NCI-H524 (cell line): ENCODE measurements around the gene CHD3.
A peak's percentile ranks its signal among the peaks of the same experiment; 100 is the strongest.
"Not testable (repeated sequence)": the region's sequence is repeated elsewhere in the genome, so short reads cannot be mapped to it uniquely, and the experiment has no call there.

ENCODE experiments used
- DNase-seq, 2 experiments: peaks; one replicate each; lab custom pipeline; 2025; lab: John Stamatoyannopoulos, UW

Gene CHD3

DNA sequence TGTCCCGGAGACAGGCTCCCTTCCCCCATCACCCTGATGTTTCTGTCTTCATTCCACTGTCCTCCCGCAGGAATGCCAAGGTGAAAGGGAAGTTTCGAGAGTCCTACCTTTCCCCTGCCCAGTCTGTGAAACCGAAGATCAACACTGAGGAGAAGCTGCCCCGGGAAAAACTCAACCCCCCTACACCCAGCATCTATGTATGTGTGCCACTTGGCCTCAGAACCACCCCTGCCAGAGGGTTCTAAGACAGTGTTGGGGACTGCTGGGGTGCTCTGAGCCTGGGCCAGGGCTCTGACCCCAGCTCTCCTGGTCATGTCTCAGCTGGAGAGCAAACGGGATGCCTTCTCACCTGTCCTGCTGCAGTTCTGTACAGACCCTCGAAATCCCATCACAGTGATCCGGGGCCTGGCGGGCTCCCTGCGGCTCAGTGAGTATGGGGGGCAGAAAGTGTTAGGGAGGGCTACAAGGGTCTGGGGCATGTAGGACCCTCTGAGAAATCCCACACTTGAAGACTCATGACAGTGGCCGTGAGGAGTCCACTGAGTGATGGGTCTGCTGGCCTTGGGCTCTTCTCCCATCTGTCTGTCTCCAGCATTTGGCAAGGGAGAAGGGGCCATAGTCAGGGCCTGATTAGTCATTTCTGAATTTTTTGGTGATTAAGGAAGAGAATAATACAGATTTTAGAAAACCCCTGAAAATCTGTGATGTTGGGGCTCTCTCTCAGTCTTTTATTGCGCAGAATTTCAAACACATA is 38.7 kb upstream of the CHD3 start:
- no peak for DNase-seq

GRCh38 chr17:7850701-7851437 is 37.7 kb upstream of the CHD3 start:
- DNase-seq = no peak

DNA sequence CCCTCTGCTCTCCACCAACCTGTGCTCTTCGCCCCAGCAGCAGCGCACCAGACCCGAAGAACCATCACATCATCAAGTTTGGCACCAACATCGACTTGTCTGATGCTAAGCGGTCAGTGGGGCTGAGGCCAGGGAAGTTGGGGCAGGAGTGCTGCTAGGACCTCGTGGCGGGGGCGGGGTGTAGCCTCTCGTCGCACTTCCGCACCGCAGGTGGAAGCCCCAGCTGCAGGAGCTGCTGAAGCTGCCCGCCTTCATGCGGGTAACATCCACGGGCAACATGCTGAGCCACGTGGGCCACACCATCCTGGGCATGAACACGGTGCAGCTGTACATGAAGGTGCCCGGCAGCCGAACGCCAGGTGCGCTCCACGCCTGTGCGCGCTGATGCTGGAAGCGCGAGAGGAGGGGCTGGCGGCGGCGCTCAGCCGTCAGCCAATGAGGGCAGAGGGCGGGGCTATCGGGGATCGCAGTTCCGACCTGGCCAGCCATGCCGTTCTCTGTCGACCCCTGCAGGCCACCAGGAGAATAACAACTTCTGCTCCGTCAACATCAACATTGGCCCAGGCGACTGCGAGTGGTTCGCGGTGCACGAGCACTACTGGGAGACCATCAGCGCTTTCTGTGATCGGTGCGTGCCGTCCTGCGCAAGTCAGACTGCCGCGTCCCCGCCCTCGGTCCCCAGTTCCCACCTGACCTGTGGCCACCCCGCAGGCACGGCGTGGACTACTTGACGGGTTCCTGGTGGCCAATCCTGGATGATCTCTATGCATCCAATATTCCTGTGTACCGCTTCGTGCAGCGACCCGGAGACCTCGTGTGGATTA is 36.9 kb upstream of the CHD3 start:
- DNase-seq = peak; percentile 8 to 61

GRCh38 chr17:7852262-7852670 is 36.3 kb upstream of the CHD3 start:
- no peak for DNase-seq

- no peak for DNase-seq
Observed at GRCh38 chr17:7852919-7853690, 35.5 kb upstream of the CHD3 start.

DNA sequence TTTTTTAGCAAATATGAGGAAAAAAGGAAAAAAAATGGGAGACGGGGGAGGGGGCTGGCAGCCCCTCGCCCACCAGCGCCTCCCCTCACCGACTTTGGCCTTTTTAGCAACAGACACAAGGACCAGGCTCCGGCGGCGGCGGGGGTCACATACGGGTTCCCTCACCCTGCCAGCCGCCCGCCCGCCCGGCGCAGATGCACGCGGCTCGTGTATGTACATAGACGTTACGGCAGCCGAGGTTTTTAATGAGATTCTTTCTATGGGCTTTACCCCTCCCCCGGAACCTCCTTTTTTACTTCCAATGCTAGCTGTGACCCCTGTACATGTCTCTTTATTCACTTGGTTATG is 34.9 kb upstream of the CHD3 start:
- DNase-seq = no peak

GRCh38 chr17:7854078-7854777 is 34.4 kb upstream of the CHD3 start:
- no peak for DNase-seq

GRCh38 chr17:7854851-7855659 is 33.5 kb upstream of the CHD3 start, which contains the start of gene TMEM88:
Gene TMEM88 (plus strand): TSS chr17:7855066. CDS start chr17:7855075, 9 bp downstream.
- no peak for DNase-seq

DNA sequence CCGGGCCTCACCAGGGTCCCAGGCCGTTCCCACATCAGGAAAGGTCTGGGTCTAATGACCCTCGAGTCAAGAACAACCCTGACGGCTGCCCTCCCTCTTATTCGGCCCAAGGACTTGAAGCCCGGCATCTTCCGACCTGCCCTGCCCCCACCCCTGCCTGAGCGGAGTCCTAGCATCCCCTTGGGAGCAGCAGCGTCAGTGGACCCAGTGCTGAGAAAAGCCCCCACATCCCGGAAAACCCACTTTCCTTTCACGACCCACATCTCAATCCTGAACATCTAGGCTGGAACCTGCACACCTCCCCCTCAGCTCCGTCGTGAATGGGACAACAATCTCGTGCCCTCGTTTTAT is 33.0 kb upstream of the CHD3 start:
- no peak for DNase-seq

DNA sequence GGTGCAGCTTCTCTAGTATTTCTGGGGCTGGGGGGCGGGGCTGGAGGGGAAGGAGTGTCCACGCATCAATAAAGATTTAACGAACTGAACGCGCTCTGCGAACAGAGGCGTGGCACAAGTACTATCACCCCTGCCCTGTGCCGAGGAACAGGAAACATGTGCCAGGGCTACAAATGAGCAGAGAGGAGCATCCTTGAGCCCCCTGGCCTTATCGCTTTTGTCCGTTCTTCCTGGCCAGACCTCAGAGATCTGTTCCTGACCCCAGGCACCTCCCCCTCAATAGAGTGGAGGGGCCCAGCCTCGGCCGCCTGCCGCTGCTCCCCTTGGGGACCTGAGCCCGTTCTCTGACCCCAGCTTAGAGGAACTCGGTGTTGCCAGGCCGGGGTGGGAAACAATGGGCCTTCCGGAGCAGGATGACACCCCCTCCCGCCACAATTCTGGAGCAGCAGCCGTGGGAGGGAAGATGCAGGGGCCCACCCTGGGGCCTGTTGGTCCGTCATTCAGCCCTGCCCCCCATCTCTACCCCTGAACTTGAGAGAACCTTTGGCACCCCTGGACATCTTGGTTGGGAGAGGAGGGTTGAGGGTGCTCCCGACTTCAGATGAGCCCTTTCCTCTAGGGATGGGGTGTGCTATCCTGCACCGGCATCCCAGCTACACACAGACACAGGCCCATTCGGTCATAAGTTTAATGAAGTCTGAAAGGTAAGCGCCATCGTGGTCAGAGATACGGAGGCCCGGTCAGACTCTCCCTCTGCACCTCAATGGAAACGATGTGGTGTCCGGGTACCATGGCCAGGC is 32.4 kb upstream of the CHD3 start:
- no peak for DNase-seq

- peak; percentile 80 to 93 for DNase-seq
Observed at GRCh38 chr17:7856811-7857712, 31.5 kb upstream of the CHD3 start, which contains the start of gene NAA38. Gene NAA38 (minus strand): TSS chr17:7857559. CDS start chr17:7857463, 96 bp downstream.

DNA sequence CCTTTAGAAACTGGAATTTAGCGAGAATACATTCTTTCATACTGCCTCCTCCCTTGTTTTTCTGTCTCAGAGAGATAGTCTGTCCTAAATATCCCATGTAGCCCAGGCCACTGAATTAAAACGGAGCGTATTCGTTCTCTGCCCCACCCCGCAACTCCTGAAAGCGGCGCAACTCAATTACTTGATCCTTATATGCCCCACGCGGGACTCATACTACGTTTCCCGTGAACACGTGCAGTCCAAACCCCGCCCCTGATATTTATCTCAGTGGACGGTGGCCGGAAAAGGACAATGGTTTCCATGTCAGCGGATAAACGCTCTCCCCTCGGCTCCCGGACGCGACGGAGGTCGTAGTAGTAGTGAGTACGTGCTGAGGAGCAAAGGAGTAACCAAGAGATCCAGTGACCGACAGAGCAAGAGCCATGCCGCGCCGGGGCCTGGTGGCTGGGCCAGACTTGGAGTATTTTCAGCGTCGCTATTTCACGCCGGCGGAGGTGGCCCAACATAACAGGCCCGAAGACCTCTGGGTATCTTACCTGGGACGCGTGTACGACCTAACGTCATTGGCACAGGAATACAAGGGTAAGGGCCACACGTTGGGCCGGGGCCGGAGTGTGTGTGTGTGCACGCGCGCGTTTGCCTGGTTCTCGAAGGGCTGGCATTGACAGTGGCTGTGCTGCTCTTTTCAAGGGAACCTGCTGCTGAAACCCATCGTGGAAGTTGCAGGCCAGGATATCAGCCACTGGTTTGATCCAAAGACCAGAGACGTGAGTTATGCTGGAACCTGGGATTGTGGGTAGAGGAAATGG is 30.7 kb upstream of the CHD3 start, which contains the start of gene CYB5D1:
TSS of gene CYB5D1 (plus strand) at position 291 of the 809 bp plus-strand sequence. CDS start at position 423, 132 bp downstream.
- DNase-seq = peak; percentile 69 to 85

- DNase-seq = no peak
Observed at GRCh38 chr17:7858522-7858810, 30.1 kb upstream of the CHD3 start.

GRCh38 chr17:7859028-7859427 is 29.6 kb upstream of the CHD3 start:
- no peak for DNase-seq

GRCh38 chr17:7862692-7863437 is 25.7 kb upstream of the CHD3 start:
- peak; percentile 19 to 56 for DNase-seq

DNA sequence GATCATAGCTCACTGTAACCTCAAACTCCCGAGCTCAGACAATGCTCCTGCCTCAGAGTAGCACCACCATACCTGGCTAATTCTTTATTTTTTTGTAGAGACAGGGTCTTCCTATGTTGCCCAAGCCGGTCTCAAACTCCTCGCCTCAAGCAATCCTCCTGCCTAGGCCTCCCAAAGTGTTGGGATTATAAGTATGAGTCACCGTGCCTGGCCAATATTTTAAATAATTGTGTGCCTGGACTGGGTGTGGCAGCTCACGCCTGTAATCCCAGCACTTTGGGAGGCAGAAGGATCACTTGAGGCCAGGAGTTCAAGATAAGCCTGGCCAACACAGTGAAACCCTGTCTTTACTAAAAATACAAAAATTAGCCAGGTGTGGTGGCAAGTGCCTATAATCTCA is 24.2 kb upstream of the CHD3 start:
- DNase-seq = not testable (repeated sequence)
